Activated CD4-positive, alpha-beta T cell treated with anti-CD3 and anti-CD28 coated beads, Interleukin-2, amount 10 ng/mL, durations not matched to agents 7 days and 5 days (primary cell): Measurements from ENCODE around the gene CACNA1A. TPM values are rescaled to one million over a fixed set of nuclear protein-coding genes. Genes with fewer than 3 reads are reported as not detected.
"Not testable (repeated sequence)": the region's sequence is repeated elsewhere in the genome, so short reads cannot be mapped to it uniquely, and the experiment has no call there.

ENCODE experiments used
- CTCF ChIA-PET: fragments of 350-600 bp; sonication (Branson Sonifier 250); formaldehyde crosslinking; loops from one replicate; lab custom pipeline; 2021; ENCODE audit warnings: antibody characterized with exemption; lab: Charles Lee
- POLR2A ChIA-PET: fragments of 350-600 bp; sonication (Branson Sonifier 250); formaldehyde crosslinking; loops from one replicate; lab custom pipeline; 2021; ENCODE audit warnings: antibody characterized with exemption; lab: Charles Lee
- DNase-seq: peaks from one replicate; pipeline ENCODE4 v3.0.0-alpha.2; 2020
- H3K27ac Mint-ChIP-seq: one replicate; pipeline ENCODE4 v1.8.0; 2021; ENCODE audit warnings: mild to moderate bottlenecking, moderate library complexity, mixed read lengths
- H3K27me3 Mint-ChIP-seq: one replicate; pipeline ENCODE4 v1.8.0; 2021; ENCODE audit warnings: mixed read lengths
- H3K36me3 Mint-ChIP-seq: one replicate; pipeline ENCODE4 v1.8.0; 2021; ENCODE audit warnings: low read depth, mixed read lengths
- H3K4me1 Mint-ChIP-seq: one replicate; pipeline ENCODE4 v1.8.0; 2021; ENCODE audit warnings: mixed read lengths
- H3K4me3 Mint-ChIP-seq: one replicate; pipeline ENCODE4 v1.8.0; 2021; ENCODE audit warnings: mild to moderate bottlenecking, moderate library complexity, mixed read lengths
- H3K9me3 Mint-ChIP-seq: one replicate; pipeline ENCODE4 v1.8.0; 2021; ENCODE audit warnings: mixed read lengths
- total RNA-seq, 2 experiments: library from RNA; stranded (reverse); gene quantifications; one replicate each; pipeline ENCODE4 v1.2.3, GENCODE V29; 2021

Gene CACNA1A
- total RNA-seq: 1 to 10 TPM in 1 of 2 experiments, under 1 TPM in 1; 0.82 to 1.3 TPM

GRCh38 chr19:13506471-13506820 lies at the start of gene CACNA1A:
CACNA1A (minus strand) TSS chr19:13506479; CDS start chr19:13506224, 255 bp downstream.
- H3K27me3 Mint-ChIP-seq: peaks cover 55% of the 10 kb centered on the region
- CTCF ChIA-PET: interaction anchor here (0.6 kb wide), 1 partner anchor 1442 kb away, joined by 4 read pairs; no protein-coding TSS in a partner anchor
- no peak within 1 kb of the TSS for H3K4me3 Mint-ChIP-seq

DNA sequence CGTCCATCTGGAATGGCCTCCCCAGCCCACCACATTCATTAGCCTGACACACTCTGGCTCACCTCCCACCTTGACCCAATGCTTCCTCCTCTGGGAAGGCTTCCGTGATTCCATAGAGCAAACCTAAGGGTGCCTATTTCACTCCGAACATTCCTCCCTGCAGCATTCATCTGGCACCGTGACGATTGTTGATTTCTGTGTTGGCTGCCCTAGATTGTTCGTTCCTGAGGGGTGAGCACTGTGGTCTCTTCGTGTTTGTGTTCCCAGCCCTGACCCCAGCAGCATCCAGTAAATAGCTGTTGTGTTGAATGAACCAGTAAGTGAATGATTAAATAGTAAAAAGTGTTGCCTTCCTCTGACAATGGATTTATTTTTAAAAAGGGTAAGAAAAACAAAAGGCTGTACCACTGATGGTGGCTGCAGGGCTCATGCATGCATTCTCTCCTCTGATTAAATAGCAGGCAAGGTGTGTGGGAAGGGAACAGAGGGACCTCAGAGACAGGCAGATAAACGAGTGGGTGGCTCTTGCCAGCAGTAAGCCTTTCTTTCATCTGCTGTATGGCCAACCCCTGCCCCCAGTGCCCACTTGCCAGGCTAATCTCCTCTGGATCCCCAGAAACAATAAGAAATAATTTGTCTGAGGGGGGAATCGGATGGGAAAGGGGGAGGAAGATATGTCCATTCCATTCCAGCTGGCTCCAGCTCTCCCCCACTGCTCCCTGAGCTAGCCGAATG lies 48.4 kb upstream of the CACNA1A start:
- ChIA-PET CTCF (no interaction called here), POLR2A (no interaction called here)
- H3K36me3 Mint-ChIP-seq: no peaks in the 10 kb centered on the region
- no peaks in the 10 kb centered on the region for H3K4me1 Mint-ChIP-seq
- no peak for DNase-seq
- no peaks in the 10 kb centered on the region for H3K9me3 Mint-ChIP-seq
- no peak overlapping the region for H3K27ac Mint-ChIP-seq
- H3K4me3 Mint-ChIP-seq: no peak overlapping the region
- peaks cover 3% of the 10 kb centered on the region for H3K27me3 Mint-ChIP-seq

More at GRCh38 chr19:13506471-13506820, at the start of gene CACNA1A:
- H3K9me3 Mint-ChIP-seq: no peaks in the 10 kb centered on the region
- POLR2A ChIA-PET: no interaction called here
- DNase-seq: no peak
- H3K36me3 Mint-ChIP-seq: no peaks in the 10 kb centered on the region
- no peaks in the 10 kb centered on the region for H3K4me1 Mint-ChIP-seq
- H3K27ac Mint-ChIP-seq: no peak within 1 kb of the TSS

GRCh38 chr19:13553880-13554400 lies 47.7 kb upstream of the CACNA1A start:
- Mint-ChIP-seq H3K4me1 (no peaks in the 10 kb centered on the region), H3K4me3 (no peak overlapping the region), H3K36me3 (no peaks in the 10 kb centered on the region), H3K27me3 (peaks cover 3% of the 10 kb centered on the region), H3K9me3 (no peaks in the 10 kb centered on the region), H3K27ac (no peak overlapping the region)
- ChIA-PET CTCF (no interaction called here), POLR2A (no interaction called here)
- no peak for DNase-seq

DNA sequence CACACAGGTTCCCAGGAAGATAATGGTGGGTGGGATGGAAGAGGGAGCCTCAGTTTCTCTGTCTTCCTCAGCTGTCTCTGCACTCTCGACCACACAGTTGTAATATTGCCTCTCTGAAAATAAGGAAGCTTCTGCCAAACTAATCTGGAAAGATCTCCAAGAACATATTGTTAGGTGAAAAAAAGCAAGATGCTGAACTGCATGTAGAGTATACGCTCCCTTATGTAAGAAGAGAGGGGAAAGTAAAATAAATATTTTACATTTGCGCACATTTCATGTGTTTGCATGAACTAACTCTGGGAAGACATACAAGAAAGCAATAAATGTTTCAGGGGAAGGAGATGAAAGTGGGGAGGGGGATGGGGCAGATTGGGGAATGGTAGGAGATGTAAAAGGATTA lies 41.9 kb upstream of the CACNA1A start:
- Mint-ChIP-seq H3K27me3 (peaks cover 3% of the 10 kb centered on the region), H3K9me3 (no peaks in the 10 kb centered on the region), H3K4me3 (no peak overlapping the region), H3K36me3 (no peaks in the 10 kb centered on the region), H3K27ac (no peak overlapping the region), H3K4me1 (no peaks in the 10 kb centered on the region)
- ChIA-PET CTCF (no interaction called here), POLR2A (no interaction called here)
- DNase-seq: no peak

DNA sequence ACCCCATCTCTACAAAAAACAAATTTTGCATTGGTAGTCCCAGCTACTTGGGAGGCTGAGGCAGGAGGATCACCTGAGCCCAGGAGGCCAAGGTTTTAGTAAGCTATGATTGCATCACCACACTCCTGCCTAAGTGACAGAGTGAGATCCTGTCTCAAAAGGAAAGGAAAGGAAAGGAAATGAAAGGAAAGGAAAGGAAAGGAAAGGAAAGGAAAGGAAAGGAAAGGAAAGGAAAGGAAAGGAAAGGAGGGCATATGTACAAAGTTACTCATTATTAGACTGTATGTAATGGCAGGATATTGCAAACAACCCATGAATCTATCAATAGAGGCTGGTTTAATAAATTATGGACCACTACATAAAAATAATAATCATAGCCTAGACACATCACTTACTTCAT lies 40.8 kb upstream of the CACNA1A start:
- no peak overlapping the region for H3K4me3 Mint-ChIP-seq
- no peaks in the 10 kb centered on the region for H3K36me3 Mint-ChIP-seq
- H3K27me3 Mint-ChIP-seq: peaks cover 3% of the 10 kb centered on the region
- CTCF ChIA-PET: interaction anchor here (0.7 kb wide), 1 partner anchor 11 kb away, joined by 3 read pairs; no protein-coding TSS in a partner anchor
- H3K4me1 Mint-ChIP-seq: no peaks in the 10 kb centered on the region
- no peak overlapping the region for H3K27ac Mint-ChIP-seq
- DNase-seq: no peak
- POLR2A ChIA-PET: no interaction called here
- H3K9me3 Mint-ChIP-seq: no peaks in the 10 kb centered on the region

- CTCF ChIA-PET: no interaction called here
- POLR2A ChIA-PET: no interaction called here
- H3K4me1 Mint-ChIP-seq: no peaks in the 10 kb centered on the region
- H3K4me3 Mint-ChIP-seq: no peak overlapping the region
- H3K36me3 Mint-ChIP-seq: no peaks in the 10 kb centered on the region
- no peak overlapping the region for H3K27ac Mint-ChIP-seq
- no peaks in the 10 kb centered on the region for H3K9me3 Mint-ChIP-seq
- no peak for DNase-seq
- H3K27me3 Mint-ChIP-seq: no peaks in the 10 kb centered on the region
Observed at GRCh38 chr19:13544423-13544822, 38.1 kb upstream of the CACNA1A start.

GRCh38 chr19:13541554-13541953 lies 35.3 kb upstream of the CACNA1A start:
- Mint-ChIP-seq H3K27ac (no peak overlapping the region), H3K4me1 (no peaks in the 10 kb centered on the region), H3K36me3 (no peaks in the 10 kb centered on the region), H3K27me3 (peaks cover 2% of the 10 kb centered on the region), H3K9me3 (no peaks in the 10 kb centered on the region), H3K4me3 (no peak overlapping the region)
- CTCF ChIA-PET: no interaction called here
- no peak for DNase-seq
- POLR2A ChIA-PET: no interaction called here

DNA sequence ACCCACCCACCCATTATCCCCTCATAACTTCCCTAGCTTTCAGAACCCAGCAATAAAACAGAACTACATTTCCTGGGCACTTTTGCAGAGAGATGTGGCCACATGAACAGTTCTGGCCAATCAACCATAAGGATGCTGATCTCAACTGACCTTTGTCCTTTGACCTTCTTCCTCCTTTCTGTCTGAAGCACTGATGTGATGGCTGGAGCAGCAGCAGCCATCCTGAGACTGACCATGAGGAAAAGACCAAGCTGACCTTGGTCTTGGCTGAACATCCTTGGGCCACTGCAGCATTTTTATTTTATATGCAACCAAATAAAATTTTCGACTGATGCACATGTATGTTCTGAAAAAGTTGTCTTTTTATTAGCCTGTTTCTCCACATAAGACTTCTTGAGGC lies 33.1 kb upstream of the CACNA1A start:
- no peak overlapping the region for H3K27ac Mint-ChIP-seq
- no peak for DNase-seq
- peaks cover 2% of the 10 kb centered on the region for H3K27me3 Mint-ChIP-seq
- no peak overlapping the region for H3K4me3 Mint-ChIP-seq
- ChIA-PET CTCF (interaction anchor here (0.6 kb wide), 1 partner anchor 172 kb away, joined by 5 read pairs; no protein-coding TSS in a partner anchor), POLR2A (no interaction called here)
- H3K9me3 Mint-ChIP-seq: no peaks in the 10 kb centered on the region
- no peaks in the 10 kb centered on the region for H3K4me1 Mint-ChIP-seq
- H3K36me3 Mint-ChIP-seq: no peaks in the 10 kb centered on the region

DNA sequence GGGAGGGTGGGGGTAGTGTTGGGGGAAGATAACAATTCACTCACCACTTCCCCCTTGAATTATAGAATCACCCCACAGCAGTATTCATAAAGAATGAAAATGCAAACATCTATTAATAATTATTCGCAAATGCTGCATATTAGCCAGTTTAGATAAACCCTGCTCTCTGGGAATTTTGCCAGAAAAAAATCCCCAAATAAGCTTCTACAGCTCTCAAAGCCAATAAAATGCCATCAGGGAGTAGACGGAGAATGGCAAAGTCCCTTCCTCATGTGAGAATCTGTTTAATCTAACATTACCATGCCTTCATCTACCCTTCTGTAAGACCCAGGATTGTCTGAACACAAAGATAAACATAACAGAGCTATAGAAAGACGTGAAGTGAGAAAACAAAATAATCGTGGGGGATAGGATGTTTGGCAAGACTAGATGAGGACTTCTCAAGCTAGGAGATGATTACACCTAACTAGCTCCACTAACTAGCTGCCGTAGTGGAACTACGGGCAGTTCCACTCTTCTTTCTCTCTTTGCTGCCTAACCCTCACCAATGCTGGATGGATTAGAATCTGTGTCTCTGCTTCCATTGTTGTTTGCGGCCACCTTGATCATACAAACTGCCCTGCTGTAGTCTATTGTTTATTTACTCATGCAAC lies 32.4 kb upstream of the CACNA1A start:
- POLR2A ChIA-PET: no interaction called here
- Mint-ChIP-seq H3K4me1 (no peaks in the 10 kb centered on the region), H3K9me3 (no peaks in the 10 kb centered on the region), H3K27me3 (peaks cover 2% of the 10 kb centered on the region), H3K4me3 (no peak overlapping the region), H3K36me3 (no peaks in the 10 kb centered on the region), H3K27ac (no peak overlapping the region)
- CTCF ChIA-PET: no interaction called here
- DNase-seq: no peak

- H3K36me3 Mint-ChIP-seq: no peaks in the 10 kb centered on the region
Observed at GRCh38 chr19:13537454-13537853, 31.2 kb upstream of the CACNA1A start.

GRCh38 chr19:13530720-13531119 lies 24.4 kb upstream of the CACNA1A start:
- Mint-ChIP-seq H3K27me3 (no peaks in the 10 kb centered on the region), H3K4me1 (no peaks in the 10 kb centered on the region)

More at GRCh38 chr19:13537454-13537853, 31.2 kb upstream of the CACNA1A start:
- Mint-ChIP-seq H3K4me1 (no peaks in the 10 kb centered on the region), H3K9me3 (no peaks in the 10 kb centered on the region), H3K27me3 (peaks cover 2% of the 10 kb centered on the region), H3K4me3 (no peak overlapping the region), H3K27ac (no peak overlapping the region)
- CTCF ChIA-PET: no interaction called here
- DNase-seq: no peak
- POLR2A ChIA-PET: no interaction called here

GRCh38 chr19:13529721-13530120 lies 23.4 kb upstream of the CACNA1A start:
- H3K27ac Mint-ChIP-seq: peak overlapping the region; percentile 41
- H3K4me1 Mint-ChIP-seq, H3K9me3 Mint-ChIP-seq, CTCF ChIA-PET, DNase-seq, H3K27me3 Mint-ChIP-seq, H3K36me3 Mint-ChIP-seq, H3K4me3 Mint-ChIP-seq, POLR2A ChIA-PET: not testable (repeated sequence)

More at GRCh38 chr19:13530720-13531119, 24.4 kb upstream of the CACNA1A start:
- no peak overlapping the region for H3K27ac Mint-ChIP-seq
- H3K9me3 Mint-ChIP-seq: peaks cover 8% of the 10 kb centered on the region
- ChIA-PET POLR2A (no interaction called here), CTCF (no interaction called here)
- no peak for DNase-seq
- H3K4me3 Mint-ChIP-seq: no peak overlapping the region
- H3K36me3 Mint-ChIP-seq: no peaks in the 10 kb centered on the region

GRCh38 chr19:13526552-13526951 lies 20.3 kb upstream of the CACNA1A start:
- peak; percentile 9 for DNase-seq
- CTCF ChIA-PET: interaction anchor here (0.6 to 1.0 kb wide), 2 partner anchors 333 to 466 kb away, joined by 3 to 4 read pairs; no protein-coding TSS in a partner anchor
- H3K4me3 Mint-ChIP-seq: no peak overlapping the region

More at GRCh38 chr19:13526552-13526951, 20.3 kb upstream of the CACNA1A start:
- Mint-ChIP-seq H3K4me1 (no peaks in the 10 kb centered on the region), H3K9me3 (peaks cover 14% of the 10 kb centered on the region), H3K27me3 (no peaks in the 10 kb centered on the region), H3K27ac (no peak overlapping the region), H3K36me3 (no peaks in the 10 kb centered on the region)
- POLR2A ChIA-PET: no interaction called here
